A549 treated with CpdA at 1 μM for 4 hours (cell line): ENCODE measurements around the gene ATXN3L. TPM values are rescaled to one million over a fixed set of nuclear protein-coding genes. Genes with fewer than 3 reads are reported as not detected.

Experiments
- total RNA-seq: library from RNA; stranded (reverse); fragments of 200-300 nt; extraction: Qiagen RNA extraction; gene quantifications from 5 replicates; pipeline ENCODE4 v1.2.3, GENCODE V29; 2022; ENCODE audit warnings: low read depth

Gene ATXN3L
- not detected in 5 replicates for total RNA-seq

DNA sequence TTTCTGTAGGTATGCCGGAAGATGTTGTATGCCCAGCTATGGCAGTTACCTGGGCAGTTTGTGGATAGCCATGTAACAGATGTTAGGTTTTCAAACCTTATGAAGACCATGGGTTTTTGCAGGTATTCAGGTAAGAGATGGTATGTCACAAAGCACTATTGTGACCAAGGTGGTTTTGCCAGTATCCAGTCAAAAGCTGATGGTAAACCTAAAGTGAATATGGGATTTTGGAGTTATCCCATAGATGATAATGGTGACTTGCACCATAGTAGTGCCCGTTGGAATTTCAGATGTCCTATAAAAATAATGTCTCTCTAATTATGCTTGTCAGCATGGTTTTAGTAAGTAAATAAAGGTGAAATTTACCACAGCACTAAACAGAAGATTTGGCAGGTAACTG is at the start of gene ATXN3L:
Gene ATXN3L (minus strand): TSS at position 101 of the 400 bp plus-strand sequence. CDS start 119 bp downstream, outside the sequence.

Other genes starting within 250 kb of the ATXN3L start
- gene EGFL6, start 249.5 kb upstream of the ATXN3L start, total RNA-seq: not detected in 5 replicates